GM21576 (cell line): Measurements from ENCODE around the gene DCAKD.
A peak's percentile ranks its signal among the peaks of the same experiment; 100 is the strongest.
"Not testable (repeated sequence)": the region's sequence is repeated elsewhere in the genome, so short reads cannot be mapped to it uniquely, and the experiment has no call there.

Experiments
- ATAC-seq: cut with Tn5 transposase; IDR thresholded peaks from one replicate; pipeline ENCODE4 v1.9.1; 2021; ENCODE audit warnings: mild to moderate bottlenecking, moderate library complexity; ENCODE audit not compliant: unreplicated experiment

Gene DCAKD

GRCh38 chr17:45067637-45068036 lies 16.2 kb upstream of the DCAKD start:
- ATAC-seq = no peak

DNA sequence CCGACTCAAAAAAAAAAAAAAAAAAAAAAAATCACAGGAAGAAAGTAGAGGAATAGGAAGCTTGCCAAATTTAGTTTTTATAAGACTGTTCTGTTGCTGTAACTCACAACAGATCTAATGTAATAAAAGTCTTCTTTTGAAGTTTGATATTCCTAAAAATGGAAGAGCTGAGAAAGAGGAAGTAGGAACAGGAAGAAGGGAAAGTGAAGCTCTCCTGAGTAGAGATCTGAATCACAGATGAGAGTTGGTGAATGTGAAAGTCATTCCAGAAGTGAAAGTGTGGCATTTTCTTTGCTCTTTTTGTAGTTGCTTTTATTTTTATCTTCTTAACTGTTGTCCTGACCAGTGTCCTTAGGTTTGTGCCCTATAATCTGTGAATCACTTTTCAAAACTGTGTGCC lies 11.8 kb upstream of the DCAKD start:
- ATAC-seq = no peak

DNA sequence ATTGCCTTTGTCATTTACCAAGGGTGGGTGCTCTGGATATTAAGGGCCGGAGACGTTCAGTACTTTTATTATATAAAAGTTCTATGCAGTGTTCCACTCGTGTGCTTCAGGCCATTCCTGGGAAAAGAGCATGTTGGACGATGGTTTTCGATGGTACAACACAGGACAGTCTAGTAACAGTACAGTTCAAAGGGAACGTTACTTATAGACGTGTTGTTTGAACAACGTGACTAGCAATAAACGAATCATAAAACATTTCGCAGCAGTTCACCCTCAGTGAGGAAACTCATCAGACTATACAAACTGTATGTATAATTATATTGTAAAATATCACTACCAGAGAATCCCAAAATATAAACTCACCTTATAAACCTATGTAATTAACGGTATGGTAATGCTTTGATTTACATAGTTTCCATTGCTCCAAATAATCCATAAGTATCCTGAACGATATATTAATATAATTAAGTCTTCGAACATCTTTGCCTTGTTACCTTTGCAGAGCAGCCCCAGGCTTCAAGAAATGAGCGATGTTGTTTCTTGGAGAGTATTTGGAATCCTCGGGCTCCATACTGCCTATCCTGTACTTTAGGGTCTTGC lies 10.3 kb upstream of the DCAKD start:
- no peak for ATAC-seq

DNA sequence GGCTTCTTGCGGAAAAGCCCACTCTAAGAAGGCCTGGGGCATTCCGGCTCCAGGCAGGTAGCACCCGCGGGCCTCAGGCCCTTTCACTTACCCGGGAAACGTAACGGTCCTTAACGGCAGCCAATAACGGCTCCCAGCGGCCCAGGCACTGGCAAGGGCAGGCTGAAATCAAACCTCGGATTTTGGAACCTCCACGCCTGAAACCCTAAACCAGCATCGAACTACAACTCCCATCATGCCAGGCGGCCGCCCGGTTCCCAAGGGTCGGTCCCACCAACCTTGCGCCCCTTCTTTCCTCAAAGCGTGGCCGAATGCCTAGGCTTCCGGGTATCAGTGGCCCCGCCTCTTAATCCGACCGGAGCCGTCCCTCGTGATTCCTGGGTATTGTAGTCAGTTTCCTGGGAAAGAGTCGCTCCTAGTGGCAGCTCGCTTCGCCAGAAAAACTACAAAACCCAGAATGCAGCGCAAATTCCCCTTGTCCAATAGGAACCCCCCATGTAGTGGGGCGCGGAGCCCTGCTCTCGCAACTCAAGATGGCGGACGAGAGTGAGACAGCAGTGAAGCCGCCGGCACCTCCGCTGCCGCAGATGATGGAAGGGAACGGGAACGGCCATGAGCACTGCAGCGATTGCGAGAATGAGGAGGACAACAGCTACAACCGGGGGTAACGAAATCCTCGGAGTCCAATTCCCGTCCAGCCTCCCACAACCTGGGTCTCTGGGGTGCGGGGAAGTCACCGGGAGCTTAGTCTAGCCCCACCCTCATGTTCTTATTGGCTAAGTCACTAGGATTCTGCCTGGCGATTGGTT lies 9.6 kb upstream of the DCAKD start, which contains the start of gene NMT1:
TSS of gene NMT1 (plus strand) at position 521 of the 809 bp plus-strand sequence. CDS start at position 534, 13 bp downstream.
- ATAC-seq = peak; percentile 86

DNA sequence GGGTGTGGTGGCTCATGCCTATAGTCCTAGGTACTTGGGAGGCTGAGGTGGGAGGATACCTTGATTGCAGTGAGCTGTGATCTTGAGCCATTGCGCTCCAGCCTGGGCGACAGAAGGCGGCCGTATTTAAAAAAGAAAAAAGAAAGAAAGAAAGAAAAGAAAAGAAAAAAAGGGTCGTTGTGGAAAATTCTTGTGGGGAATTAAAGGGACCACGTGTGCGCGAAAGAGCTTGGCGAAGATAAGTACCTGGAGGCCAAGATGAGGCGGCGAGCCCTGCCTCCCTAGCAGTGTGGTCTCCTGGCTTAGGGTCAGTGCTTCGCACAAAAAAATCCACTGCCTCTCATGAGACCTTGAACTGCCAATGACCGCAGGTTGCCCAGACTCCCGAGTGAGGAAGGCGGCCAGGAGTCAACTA lies 9.0 kb upstream of the DCAKD start:
- no peak for ATAC-seq

GRCh38 chr17:45052052-45052772 lies 780 bp upstream of the DCAKD start:
- ATAC-seq = no peak

DNA sequence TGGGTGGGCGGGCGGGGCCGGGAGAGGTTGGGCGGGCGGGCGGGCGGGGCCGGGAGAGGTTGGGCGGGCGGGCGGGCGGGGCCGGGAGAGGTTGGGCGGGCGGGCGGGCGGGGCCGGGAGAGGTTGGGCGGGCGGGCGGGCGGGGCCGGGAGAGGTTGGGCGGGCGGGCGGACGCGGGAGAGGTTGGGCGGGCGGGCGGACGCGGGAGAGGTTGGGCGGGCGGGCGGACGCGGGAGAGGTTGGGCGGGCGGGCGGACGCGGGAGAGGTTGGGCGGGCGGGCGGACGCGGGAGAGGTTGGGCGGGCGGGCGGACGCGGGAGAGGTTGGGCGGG lies 254 bp upstream of the DCAKD start:
- not testable (repeated sequence) for ATAC-seq

- no peak for ATAC-seq
Observed at GRCh38 chr17:45050481-45051059, 862 bp downstream of the DCAKD start.

GRCh38 chr17:45048795-45049563 lies 2.5 kb downstream of the DCAKD start:
- ATAC-seq = no peak

GRCh38 chr17:45046537-45047125 lies 4.8 kb downstream of the DCAKD start:
- ATAC-seq = no peak

DNA sequence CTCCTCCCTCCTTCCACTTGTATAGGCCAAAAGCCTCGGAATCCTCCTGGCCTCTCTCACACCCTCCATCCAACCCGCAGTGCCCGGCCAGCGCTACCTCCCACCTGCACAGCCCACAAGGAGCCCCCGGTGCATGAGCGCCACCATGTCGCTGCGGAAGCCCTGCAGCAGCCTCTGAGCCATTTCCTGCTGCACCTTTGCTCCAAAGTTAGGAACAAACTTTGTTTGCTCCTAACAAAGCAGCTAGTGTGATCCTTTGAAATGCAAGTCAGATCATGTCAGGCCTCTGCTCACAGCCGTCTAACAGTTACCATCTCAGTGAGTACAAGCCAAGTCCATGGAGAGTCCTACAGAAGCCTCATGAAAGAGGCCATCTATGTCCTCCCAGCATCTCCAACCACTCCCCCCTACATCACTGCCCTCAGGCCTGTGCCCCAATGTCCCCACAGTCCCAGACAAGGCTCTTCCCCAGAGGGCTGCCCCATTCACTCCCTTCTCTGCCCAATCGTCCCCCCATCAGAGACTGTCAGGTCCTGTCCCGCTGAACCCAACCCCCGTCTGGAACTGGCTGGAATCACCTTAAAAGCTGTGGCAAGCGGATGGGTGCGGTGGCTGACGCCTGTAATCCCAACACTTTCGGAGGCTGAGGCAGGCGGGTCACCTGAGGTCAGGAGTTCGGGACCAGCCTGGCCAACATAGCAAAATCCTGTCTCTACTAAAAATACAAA lies 7.5 kb downstream of the DCAKD start:
- no peak for ATAC-seq

- no peak for ATAC-seq
Observed at GRCh38 chr17:45042346-45043120, 8.9 kb downstream of the DCAKD start.

- ATAC-seq = no peak
Observed at GRCh38 chr17:45040459-45040858, 11.0 kb downstream of the DCAKD start.

DNA sequence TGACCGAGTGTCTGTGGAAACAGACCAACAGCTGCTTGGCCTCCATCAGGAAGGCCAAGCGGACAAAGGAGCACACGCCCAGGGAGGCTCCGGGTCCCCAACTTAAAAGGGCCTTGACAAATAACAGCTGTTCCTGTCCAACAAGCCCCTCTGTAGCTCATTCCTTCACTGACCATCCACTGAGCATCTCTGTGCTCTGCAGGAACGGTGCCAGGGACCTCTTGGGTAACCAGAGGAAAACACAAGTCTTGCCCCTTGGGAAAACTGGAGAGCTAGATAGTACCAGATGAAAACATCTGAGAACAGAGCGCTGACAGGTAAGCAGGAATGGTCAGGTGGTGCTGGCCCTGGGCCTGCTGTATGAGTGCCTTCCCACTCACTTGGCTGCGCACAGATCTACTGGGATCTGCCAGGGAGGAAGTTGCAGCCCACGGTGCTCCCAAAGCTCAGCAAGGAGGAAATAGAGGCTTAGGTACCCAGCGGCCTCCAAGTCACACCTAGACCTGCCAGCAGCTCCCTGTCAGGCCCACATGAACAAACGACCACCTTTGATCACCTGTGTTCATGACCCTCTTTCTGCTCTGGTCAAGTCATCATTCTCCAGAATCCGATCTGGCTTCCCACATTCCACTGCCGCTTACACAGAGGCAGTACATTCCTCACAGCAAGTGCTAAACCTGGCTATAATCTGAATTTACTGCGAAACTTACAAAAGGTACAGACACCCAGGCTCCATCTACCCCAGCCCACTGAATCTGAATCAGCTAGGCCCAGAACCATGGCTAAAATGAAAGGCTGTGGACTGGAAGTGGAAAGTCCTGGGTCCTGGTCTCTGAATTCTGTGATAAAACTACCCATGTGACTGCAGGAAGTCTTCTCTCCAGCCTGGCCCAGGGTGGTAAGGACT lies 12.5 kb downstream of the DCAKD start:
- no peak for ATAC-seq

GRCh38 chr17:45036691-45037090 lies 14.7 kb downstream of the DCAKD start:
- no peak for ATAC-seq

DNA sequence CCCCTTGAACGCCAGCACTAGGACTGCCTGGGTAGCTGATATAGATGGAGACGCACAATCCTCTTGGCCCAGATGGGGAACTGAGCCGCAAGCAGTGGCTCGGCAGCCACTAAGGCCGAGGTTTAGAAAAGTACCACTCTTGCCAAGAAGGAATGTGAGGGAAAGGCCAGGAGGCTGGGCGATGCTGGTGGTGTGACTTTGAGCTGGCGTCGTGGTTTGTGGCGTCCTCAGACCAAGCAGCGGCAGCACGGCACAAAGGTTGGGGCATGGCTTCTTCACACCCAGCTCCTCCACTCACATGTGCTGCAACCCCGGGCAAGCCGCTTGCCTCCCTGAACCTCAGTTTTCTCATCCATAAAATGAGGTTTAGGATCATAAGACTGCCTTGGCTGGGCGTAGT lies 15.6 kb downstream of the DCAKD start:
- no peak for ATAC-seq

GRCh38 chr17:45034599-45034998 lies 16.8 kb downstream of the DCAKD start:
- no peak for ATAC-seq

GRCh38 chr17:45032174-45032541 lies 19.3 kb downstream of the DCAKD start:
- no peak for ATAC-seq
